Measurements from ENCODE around the gene HOXD8.

The HOXD8 gene

GRCh38 chr2:176174824-176175708, 45.6 kb downstream of the HOXD8 start:
- no peak for DNase-seq

DNA sequence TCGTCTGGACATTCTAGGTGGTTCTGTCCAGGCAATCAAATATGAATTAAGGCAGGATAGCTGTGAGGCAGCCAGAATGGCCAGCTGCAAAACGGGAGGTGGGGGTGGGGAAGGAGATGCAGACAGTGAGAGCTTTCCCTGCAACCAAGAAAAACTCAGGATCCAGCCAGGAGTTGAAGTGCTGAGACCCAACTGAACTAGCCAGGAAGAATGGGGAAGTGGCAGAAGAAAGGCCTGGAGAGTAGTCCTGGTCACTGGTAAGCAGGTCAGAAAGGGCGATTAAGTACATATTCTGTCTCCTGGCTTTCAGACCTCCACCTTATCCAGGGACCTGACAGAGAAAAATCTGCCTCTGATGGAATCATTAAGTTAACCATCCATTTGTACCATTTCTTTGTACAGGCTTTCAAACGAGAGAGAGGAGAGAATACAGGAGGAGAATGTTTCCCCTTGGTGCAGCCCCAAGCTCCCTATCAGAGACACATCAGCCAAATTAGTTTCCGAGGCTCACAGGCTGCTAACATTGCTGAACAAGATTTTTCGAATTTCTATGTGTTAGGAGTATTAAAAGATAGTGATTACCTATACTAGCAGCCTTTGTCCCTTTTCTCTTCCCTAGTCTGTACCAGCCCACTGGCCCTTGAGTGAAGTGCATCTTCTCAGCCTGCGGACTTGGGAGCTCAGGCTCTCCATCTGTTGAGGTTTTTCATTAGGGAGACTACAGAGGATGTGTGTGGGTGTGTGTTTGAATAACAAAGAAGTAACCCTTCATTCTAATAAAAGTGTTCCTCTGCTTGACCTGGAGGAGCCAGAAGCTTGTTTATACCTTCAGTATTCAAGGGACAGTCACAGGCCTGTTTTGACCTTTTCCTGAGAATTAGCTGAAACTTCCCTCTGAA, 46.5 kb downstream of the HOXD8 start:
- DNase-seq = no peak

- DNase-seq = no peak
Measured at GRCh38 chr2:176177580-176178037, 48.1 kb downstream of the HOXD8 start.

- no peak for DNase-seq
Measured at GRCh38 chr2:176178038-176178756, 48.7 kb downstream of the HOXD8 start.

DNA sequence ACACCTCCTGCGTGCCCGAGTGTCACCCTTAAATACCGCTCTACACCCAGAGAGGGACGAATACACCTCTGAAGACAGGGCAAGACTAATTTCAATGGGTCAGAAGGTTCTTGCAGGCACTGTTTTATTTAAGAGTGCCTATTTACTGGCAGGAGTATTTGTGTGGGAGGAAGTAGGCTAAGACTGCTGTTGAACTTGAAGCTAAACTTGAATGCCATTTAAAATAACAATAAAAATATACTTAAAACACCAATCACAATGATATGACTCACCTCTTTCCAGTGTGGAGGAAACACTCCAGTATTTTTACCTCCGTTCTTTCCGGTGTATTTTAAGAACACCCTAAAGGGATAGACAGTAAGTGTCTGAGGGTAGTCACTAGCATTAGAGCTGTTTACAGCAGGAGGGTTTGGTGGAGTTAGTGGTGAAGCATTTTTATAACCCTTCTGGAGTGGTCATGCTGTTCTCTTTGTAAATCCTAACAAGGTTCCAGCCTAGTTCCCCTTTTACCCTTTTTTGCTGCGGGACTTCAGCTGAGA, 49.3 kb downstream of the HOXD8 start:
- DNase-seq = no peak

DNA sequence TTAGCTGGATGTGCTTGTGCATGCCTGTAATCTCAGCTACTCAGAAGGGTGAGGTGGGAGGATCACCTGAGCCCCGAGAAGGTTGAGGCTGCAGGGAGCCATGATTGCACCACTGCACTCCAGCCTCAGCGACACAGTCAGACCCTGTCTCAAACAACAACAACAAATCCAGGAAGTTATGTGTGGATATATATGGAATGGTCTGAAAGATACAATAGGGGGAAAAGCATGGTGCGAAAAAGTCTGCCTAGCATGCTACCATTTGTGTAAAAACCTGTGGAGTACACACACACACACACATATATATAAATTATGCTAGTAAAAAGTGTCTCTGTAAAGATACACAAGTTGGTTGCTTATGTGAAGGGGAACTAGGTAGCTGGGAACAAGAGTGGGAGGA, 52.0 kb downstream of the HOXD8 start:
- no peak for DNase-seq
